Kidney epithelial cell (primary cell): ENCODE data around the gene PATJ. TPM values are rescaled to one million over a fixed set of nuclear protein-coding genes. Genes with fewer than 3 reads are reported as not detected.

Experiments used
- DNase-seq: peaks from one replicate; pipeline ENCODE4 v3.0.0-alpha.2; 2010; ENCODE audit warnings: low read depth
- H3K27me3 ChIP-seq: 2 replicates; pipeline ENCODE4 v1.6.0; 2011; ENCODE audit warnings: low read length; ENCODE audit not compliant: control insufficient read depth, insufficient read depth
- H3K36me3 ChIP-seq: 2 replicates; pipeline ENCODE4 v1.5.1; 2011; ENCODE audit warnings: low read length; ENCODE audit not compliant: control insufficient read depth, insufficient read depth
- H3K4me3 ChIP-seq: 2 replicates; pipeline ENCODE4 v1.5.1; 2011; ENCODE audit warnings: low read depth, mild to moderate bottlenecking, control low read depth, low read length
- CTCF ChIP-seq: IDR thresholded peaks from 2 replicates; pipeline ENCODE4 v1.5.1; 2011; ENCODE audit warnings: mild to moderate bottlenecking, moderate library complexity, low read length, control low read depth, inconsistent platforms; ENCODE audit not compliant: insufficient read depth, poor library complexity, severe bottlenecking
- total RNA-seq: library from RNA; depleted of rRNA; stranded (reverse); fragments of >200 nt; gene quantifications from 2 replicates; pipeline ENCODE4 v1.2.3, GENCODE V29; 2015

Gene PATJ
- total RNA-seq, 1 donor from 2014 or later, result 27.1 TPM

- DNase-seq, result no peak
- no peaks in the 10 kb centered on the region for H3K27me3 ChIP-seq
- H3K36me3 ChIP-seq, result no peaks in the 10 kb centered on the region
- no peak for TF ChIP-seq CTCF
- no peak overlapping the region for H3K4me3 ChIP-seq
These were observed 324.4 kb downstream of the PATJ start for GRCh38 chr1:62066713-62067112.

GRCh38 chr1:62068416-62068843 lies 326.1 kb downstream of the PATJ start:
- no peaks in the 10 kb centered on the region for H3K27me3 ChIP-seq
- no peak for TF ChIP-seq CTCF
- no peak for DNase-seq
- no peak overlapping the region for H3K4me3 ChIP-seq
- H3K36me3 ChIP-seq, result no peaks in the 10 kb centered on the region

- H3K4me3 ChIP-seq, result no peak overlapping the region
- DNase-seq, result no peak
- no peaks in the 10 kb centered on the region for H3K27me3 ChIP-seq
- no peaks in the 10 kb centered on the region for H3K36me3 ChIP-seq
- TF ChIP-seq CTCF, result no peak
These were observed 326.7 kb downstream of the PATJ start for GRCh38 chr1:62068978-62069377.

- H3K27me3 ChIP-seq, result no peaks in the 10 kb centered on the region
- TF ChIP-seq CTCF, result peak; percentile 53
These were observed 328.2 kb downstream of the PATJ start for GRCh38 chr1:62070384-62071011.

GRCh38 chr1:62071695-62072094 lies 329.4 kb downstream of the PATJ start:
- no peak for TF ChIP-seq CTCF
- Histone ChIP-seq H3K4me3 (no peak overlapping the region), H3K27me3 (no peaks in the 10 kb centered on the region), H3K36me3 (no peaks in the 10 kb centered on the region)
- no peak for DNase-seq

More at GRCh38 chr1:62070384-62071011, 328.2 kb downstream of the PATJ start:
- Histone ChIP-seq H3K36me3 (no peaks in the 10 kb centered on the region), H3K4me3 (no peak overlapping the region)
- DNase-seq, result no peak

GRCh38 chr1:62076286-62076685 lies 334.0 kb downstream of the PATJ start:
- peak; percentile 49 for DNase-seq
- Histone ChIP-seq H3K36me3 (no peaks in the 10 kb centered on the region), H3K27me3 (no peaks in the 10 kb centered on the region), H3K4me3 (no peak overlapping the region)
- no peak for TF ChIP-seq CTCF
